ENCODE data around the gene SLC9C1.
"Not testable (repeated sequence)": the region's sequence is repeated elsewhere in the genome, so short reads cannot be mapped to it uniquely, and the experiment has no call there.

Gene SLC9C1

DNA sequence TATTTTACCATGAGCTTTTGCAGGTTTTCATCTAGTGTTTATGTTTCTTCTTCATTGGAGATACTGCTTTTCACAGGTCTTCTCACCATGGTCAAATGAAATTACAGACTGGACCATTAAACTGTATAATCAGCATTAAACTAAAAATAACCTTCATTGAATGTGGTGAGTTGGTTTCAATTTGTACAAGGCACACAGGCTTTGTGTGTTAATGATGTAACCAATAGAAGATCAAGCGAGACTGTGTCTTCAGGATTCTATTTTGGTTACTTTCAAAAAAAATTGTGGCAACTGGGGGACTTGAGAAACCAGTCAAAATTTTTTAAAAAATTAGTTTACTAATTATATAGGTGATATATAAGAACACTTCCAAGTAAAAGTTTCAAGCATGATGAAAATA lies 106.7 kb downstream of the SLC9C1 start:
- peaks cover 3% of the 10 kb centered on the region for H3K27me3 ChIP-seq (ENCODE audit: control insufficient read depth, insufficient read depth, low read length)
- no peak overlapping the region for H3K4me3 ChIP-seq (ENCODE audit: low read depth, low read length)
- no peaks in the 10 kb centered on the region for H3K36me3 ChIP-seq (ENCODE audit: control insufficient read depth, insufficient read depth, low read length)
- no peak overlapping the region for H3K9ac ChIP-seq (ENCODE audit: low read length)
- H3K27ac ChIP-seq (ENCODE audit: low read depth, low read length), result no peak overlapping the region
- H3K9me3 ChIP-seq (ENCODE audit: control insufficient read depth, insufficient read depth, low read depth, low read length), result peaks cover 2% of the 10 kb centered on the region; the same call in 1 of the 2 replicates
- no peaks in the 10 kb centered on the region for H3K4me1 ChIP-seq (ENCODE audit: control insufficient read depth, insufficient read depth, low read length)

DNA sequence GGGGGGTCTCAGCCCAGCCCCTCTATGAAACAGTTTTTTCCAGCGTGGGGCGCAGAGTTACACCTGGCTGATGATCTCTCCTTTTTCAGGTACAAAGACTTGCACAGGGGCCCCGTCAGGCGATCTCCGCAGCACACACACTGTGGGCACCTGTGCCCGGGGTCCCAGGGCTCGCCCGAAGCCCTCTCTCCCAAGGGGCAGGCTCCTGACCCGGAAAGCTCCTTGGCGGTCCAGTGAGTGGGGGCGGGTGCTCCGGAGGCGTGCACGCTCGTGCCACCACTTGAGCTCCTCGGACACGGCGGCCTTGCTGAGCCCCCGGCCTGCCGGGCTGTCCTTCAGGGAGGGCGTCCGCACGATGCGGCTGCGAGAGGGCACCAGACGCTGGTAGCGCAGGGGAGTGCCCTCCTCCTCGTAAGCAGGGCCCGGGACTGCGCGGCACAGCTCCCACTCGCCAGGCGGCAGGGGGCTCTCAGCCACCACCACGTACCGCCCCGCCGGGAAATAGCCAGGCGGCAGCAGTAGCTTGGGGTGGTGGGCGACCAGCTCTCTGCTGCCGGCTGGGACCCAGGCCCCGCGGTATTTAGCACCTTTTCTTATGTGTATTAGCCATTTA lies 108.5 kb downstream of the SLC9C1 start:
- H3K9me3 ChIP-seq (ENCODE audit: control insufficient read depth, insufficient read depth, low read depth, low read length); H3K36me3 ChIP-seq (ENCODE audit: control insufficient read depth, insufficient read depth, low read length); H3K27me3 ChIP-seq (ENCODE audit: control insufficient read depth, insufficient read depth, low read length); H3K9ac ChIP-seq (ENCODE audit: low read length); H3K4me1 ChIP-seq (ENCODE audit: control insufficient read depth, insufficient read depth, low read length); H3K27ac ChIP-seq (ENCODE audit: low read depth, low read length): not testable (repeated sequence)
- peak overlapping the region; percentile 48 for H3K4me3 ChIP-seq (ENCODE audit: low read depth, low read length)

GRCh38 chr3:112175646-112176045 lies 118.4 kb downstream of the SLC9C1 start:
- no peak overlapping the region for H3K27ac ChIP-seq (ENCODE audit: low read depth, low read length)
- no peaks in the 10 kb centered on the region for H3K4me1 ChIP-seq (ENCODE audit: control insufficient read depth, insufficient read depth, low read length)
- no peaks in the 10 kb centered on the region for H3K9me3 ChIP-seq (ENCODE audit: control insufficient read depth, insufficient read depth, low read depth, low read length)
- H3K27me3 ChIP-seq (ENCODE audit: control insufficient read depth, insufficient read depth, low read length), result no peaks in the 10 kb centered on the region
- no peak overlapping the region for H3K9ac ChIP-seq (ENCODE audit: low read length)
- H3K4me3 ChIP-seq (ENCODE audit: low read depth, low read length), result no peak overlapping the region
- H3K36me3 ChIP-seq (ENCODE audit: control insufficient read depth, insufficient read depth, low read length), result no peaks in the 10 kb centered on the region

- Histone ChIP-seq H3K4me1 (ENCODE audit: control insufficient read depth, insufficient read depth, low read length) (no peaks in the 10 kb centered on the region), H3K9me3 (ENCODE audit: control insufficient read depth, insufficient read depth, low read depth, low read length) (no peaks in the 10 kb centered on the region), H3K27me3 (ENCODE audit: control insufficient read depth, insufficient read depth, low read length) (no peaks in the 10 kb centered on the region), H3K36me3 (ENCODE audit: control insufficient read depth, insufficient read depth, low read length) (no peaks in the 10 kb centered on the region), H3K9ac (ENCODE audit: low read length) (no peak overlapping the region), H3K4me3 (ENCODE audit: low read depth, low read length) (no peak overlapping the region), H3K27ac (ENCODE audit: low read depth, low read length) (no peak overlapping the region)
These were observed 119.0 kb downstream of the SLC9C1 start for GRCh38 chr3:112175037-112175436.

- H3K4me3 ChIP-seq (ENCODE audit: low read depth, low read length), result no peak overlapping the region
- H3K9ac ChIP-seq (ENCODE audit: low read length), result no peak overlapping the region
- H3K4me1 ChIP-seq (ENCODE audit: control insufficient read depth, insufficient read depth, low read length), result no peaks in the 10 kb centered on the region
- H3K27ac ChIP-seq (ENCODE audit: low read depth, low read length), result no peak overlapping the region
- no peaks in the 10 kb centered on the region for H3K36me3 ChIP-seq (ENCODE audit: control insufficient read depth, insufficient read depth, low read length)
- H3K27me3 ChIP-seq (ENCODE audit: control insufficient read depth, insufficient read depth, low read length), result no peaks in the 10 kb centered on the region
- H3K9me3 ChIP-seq (ENCODE audit: control insufficient read depth, insufficient read depth, low read depth, low read length), result peaks cover 2% of the 10 kb centered on the region
These were observed 122.9 kb downstream of the SLC9C1 start for GRCh38 chr3:112171144-112171543.

DNA sequence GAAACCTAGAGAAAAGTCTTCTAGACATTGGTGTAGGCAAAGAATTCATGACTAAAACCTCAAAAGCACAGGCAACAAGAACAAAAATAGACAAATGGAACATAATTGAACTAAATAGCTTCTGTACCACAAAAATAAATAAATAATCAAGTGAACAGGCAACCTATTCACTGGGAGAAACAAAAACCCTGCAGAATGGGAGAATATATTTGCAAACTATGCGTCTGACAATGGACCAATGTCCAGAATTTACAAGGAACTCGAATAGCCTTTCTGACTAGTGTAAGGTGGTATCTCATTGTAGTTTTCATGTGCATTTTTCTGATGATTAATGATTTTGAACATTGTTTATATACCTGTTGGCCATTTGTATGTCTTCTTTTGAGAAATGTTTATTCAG lies 124.0 kb downstream of the SLC9C1 start:
- H3K9ac ChIP-seq (ENCODE audit: low read length), result no peak overlapping the region
- H3K9me3 ChIP-seq (ENCODE audit: control insufficient read depth, insufficient read depth, low read depth, low read length), result peaks cover 9% of the 10 kb centered on the region
- H3K4me3 ChIP-seq (ENCODE audit: low read depth, low read length), result no peak overlapping the region
- H3K36me3 ChIP-seq (ENCODE audit: control insufficient read depth, insufficient read depth, low read length), result no peaks in the 10 kb centered on the region
- no peaks in the 10 kb centered on the region for H3K4me1 ChIP-seq (ENCODE audit: control insufficient read depth, insufficient read depth, low read length)
- no peaks in the 10 kb centered on the region for H3K27me3 ChIP-seq (ENCODE audit: control insufficient read depth, insufficient read depth, low read length)
- no peak overlapping the region for H3K27ac ChIP-seq (ENCODE audit: low read depth, low read length)

GRCh38 chr3:112167758-112168157 lies 126.3 kb downstream of the SLC9C1 start:
- Histone ChIP-seq H3K27ac (ENCODE audit: low read depth, low read length) (no peak overlapping the region), H3K4me3 (ENCODE audit: low read depth, low read length) (no peak overlapping the region), H3K4me1 (ENCODE audit: control insufficient read depth, insufficient read depth, low read length) (no peaks in the 10 kb centered on the region), H3K36me3 (ENCODE audit: control insufficient read depth, insufficient read depth, low read length) (no peaks in the 10 kb centered on the region), H3K9ac (ENCODE audit: low read length) (no peak overlapping the region), H3K9me3 (ENCODE audit: control insufficient read depth, insufficient read depth, low read depth, low read length) (peaks cover 9% of the 10 kb centered on the region), H3K27me3 (ENCODE audit: control insufficient read depth, insufficient read depth, low read length) (no peaks in the 10 kb centered on the region)

DNA sequence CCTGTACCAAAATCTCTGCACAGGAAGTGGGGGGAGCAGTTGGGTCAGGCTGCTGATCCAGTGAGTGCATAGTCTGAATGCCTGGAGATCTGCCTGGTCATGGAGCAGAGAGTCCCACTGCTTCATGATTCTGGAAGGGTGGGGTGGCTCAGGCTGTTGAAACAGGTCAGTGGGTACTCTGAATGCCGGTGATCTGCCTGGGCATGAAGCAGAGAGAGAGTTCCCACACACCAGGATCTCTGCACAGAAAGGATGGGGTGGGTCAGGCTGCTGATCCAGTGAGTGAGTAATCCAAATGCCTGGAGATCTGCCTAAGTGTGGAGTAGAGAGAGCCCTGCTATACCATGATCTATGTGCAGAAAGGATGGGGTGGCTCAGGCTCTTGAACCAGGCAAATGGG lies 144.9 kb downstream of the SLC9C1 start:
- no peaks in the 10 kb centered on the region for H3K36me3 ChIP-seq (ENCODE audit: control insufficient read depth, insufficient read depth, low read length)
- H3K4me1 ChIP-seq (ENCODE audit: control insufficient read depth, insufficient read depth, low read length), result no peaks in the 10 kb centered on the region
- H3K27ac ChIP-seq (ENCODE audit: low read depth, low read length), result no peak overlapping the region
- H3K9me3 ChIP-seq (ENCODE audit: control insufficient read depth, insufficient read depth, low read depth, low read length), result peaks cover 26% of the 10 kb centered on the region
- H3K27me3 ChIP-seq (ENCODE audit: control insufficient read depth, insufficient read depth, low read length), result no peaks in the 10 kb centered on the region
- H3K9ac ChIP-seq (ENCODE audit: low read length), result no peak overlapping the region
- no peak overlapping the region for H3K4me3 ChIP-seq (ENCODE audit: low read depth, low read length)

GRCh38 chr3:112143689-112144088 lies 150.3 kb downstream of the SLC9C1 start:
- Histone ChIP-seq H3K36me3 (ENCODE audit: control insufficient read depth, insufficient read depth, low read length) (no peaks in the 10 kb centered on the region), H3K4me3 (ENCODE audit: low read depth, low read length) (no peak overlapping the region), H3K9ac (ENCODE audit: low read length) (no peak overlapping the region), H3K27me3 (ENCODE audit: control insufficient read depth, insufficient read depth, low read length) (no peaks in the 10 kb centered on the region), H3K27ac (ENCODE audit: low read depth, low read length) (no peak overlapping the region), H3K4me1 (ENCODE audit: control insufficient read depth, insufficient read depth, low read length) (no peaks in the 10 kb centered on the region), H3K9me3 (ENCODE audit: control insufficient read depth, insufficient read depth, low read depth, low read length) (peaks cover 16% of the 10 kb centered on the region)

DNA sequence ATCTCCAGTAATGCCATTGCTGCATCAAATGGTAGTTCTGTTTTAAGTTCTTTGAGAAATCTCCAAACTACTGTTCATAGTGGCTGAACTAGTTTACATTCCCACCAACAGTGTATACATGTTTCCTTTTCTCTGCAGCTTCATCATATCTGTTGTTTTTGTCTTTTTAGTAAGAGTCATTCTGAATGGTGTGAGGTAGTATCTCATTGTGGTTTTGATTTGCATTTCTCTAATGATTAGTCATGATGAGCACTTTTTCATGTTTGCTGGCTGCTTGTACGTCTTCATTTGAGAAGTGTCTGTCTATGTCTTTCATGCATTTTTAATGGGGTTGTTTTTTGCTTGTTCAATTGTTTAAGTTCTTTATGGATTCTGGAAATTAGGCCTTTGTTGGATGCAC lies 150.8 kb downstream of the SLC9C1 start:
- Histone ChIP-seq H3K27ac (ENCODE audit: low read depth, low read length) (no peak overlapping the region), H3K9me3 (ENCODE audit: control insufficient read depth, insufficient read depth, low read depth, low read length) (peaks cover 14% of the 10 kb centered on the region; the same call in 1 of the 2 replicates)

GRCh38 chr3:112141293-112141692 lies 152.7 kb downstream of the SLC9C1 start:
- no peak overlapping the region for H3K27ac ChIP-seq (ENCODE audit: low read depth, low read length)
- H3K9ac ChIP-seq (ENCODE audit: low read length), result no peak overlapping the region
- no peaks in the 10 kb centered on the region for H3K27me3 ChIP-seq (ENCODE audit: control insufficient read depth, insufficient read depth, low read length)
- H3K9me3 ChIP-seq (ENCODE audit: control insufficient read depth, insufficient read depth, low read depth, low read length), result peaks cover 10% of the 10 kb centered on the region; the same call in 1 of the 2 replicates
- H3K4me1 ChIP-seq (ENCODE audit: control insufficient read depth, insufficient read depth, low read length), result peaks cover 21% of the 10 kb centered on the region
- no peaks in the 10 kb centered on the region for H3K36me3 ChIP-seq (ENCODE audit: control insufficient read depth, insufficient read depth, low read length)
- no peak overlapping the region for H3K4me3 ChIP-seq (ENCODE audit: low read depth, low read length)

More for the DNA sequence above, 150.8 kb downstream of the SLC9C1 start:
- H3K36me3 ChIP-seq (ENCODE audit: control insufficient read depth, insufficient read depth, low read length), result no peaks in the 10 kb centered on the region
- H3K27me3 ChIP-seq (ENCODE audit: control insufficient read depth, insufficient read depth, low read length), result no peaks in the 10 kb centered on the region
- no peak overlapping the region for H3K4me3 ChIP-seq (ENCODE audit: low read depth, low read length)
- H3K4me1 ChIP-seq (ENCODE audit: control insufficient read depth, insufficient read depth, low read length), result peaks cover 3% of the 10 kb centered on the region; the same call in 1 of the 2 replicates
- H3K9ac ChIP-seq (ENCODE audit: low read length), result no peak overlapping the region

All from HUES6 (cell line).